ENCODE data around the gene LMF1.
"Not testable (repeated sequence)": the region's sequence is repeated elsewhere in the genome, so short reads cannot be mapped to it uniquely, and the experiment has no call there.

GRCh38 chr16:947922-948303 lies 22.9 kb downstream of the LMF1 start:
- TF ChIP-seq CTCF, POLR2A (IDR thresholded peaks at IDR 0.05): not testable (repeated sequence)
